Hematopoietic multipotent progenitor cell treated with erythropoietin and hydrocortisone succinate and interleukin-3 and kit ligand, for 6 days (in vitro differentiated cells): ENCODE data around the gene SH3BGRL3.
"Not testable (repeated sequence)": the region's sequence is repeated elsewhere in the genome, so short reads cannot be mapped to it uniquely, and the experiment has no call there.

Source experiments
- DNase-seq: peaks from one replicate; pipeline ENCODE4 v3.0.0-alpha.2; 2015

The SH3BGRL3 gene

DNA sequence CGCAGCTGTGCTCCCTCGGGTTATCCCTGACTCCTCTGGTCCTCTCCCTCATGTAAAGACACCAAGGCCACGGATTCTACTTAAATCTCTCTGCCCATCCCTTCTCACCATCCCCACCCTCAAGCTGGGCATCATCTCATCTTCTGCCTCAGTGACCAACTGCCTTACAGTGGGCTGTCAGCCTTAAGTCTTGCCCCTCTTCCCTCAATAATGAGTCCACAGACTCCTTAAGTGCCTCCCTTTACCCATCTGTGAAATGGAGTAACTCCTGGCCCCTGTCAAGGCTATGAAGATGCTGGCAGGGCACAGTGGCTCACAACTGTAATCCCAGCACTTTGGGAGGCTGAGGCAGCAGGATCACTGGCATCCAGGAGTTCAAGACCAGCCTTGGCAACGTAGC, 12.1 kb downstream of the SH3BGRL3 start:
- no peak for DNase-seq

DNA sequence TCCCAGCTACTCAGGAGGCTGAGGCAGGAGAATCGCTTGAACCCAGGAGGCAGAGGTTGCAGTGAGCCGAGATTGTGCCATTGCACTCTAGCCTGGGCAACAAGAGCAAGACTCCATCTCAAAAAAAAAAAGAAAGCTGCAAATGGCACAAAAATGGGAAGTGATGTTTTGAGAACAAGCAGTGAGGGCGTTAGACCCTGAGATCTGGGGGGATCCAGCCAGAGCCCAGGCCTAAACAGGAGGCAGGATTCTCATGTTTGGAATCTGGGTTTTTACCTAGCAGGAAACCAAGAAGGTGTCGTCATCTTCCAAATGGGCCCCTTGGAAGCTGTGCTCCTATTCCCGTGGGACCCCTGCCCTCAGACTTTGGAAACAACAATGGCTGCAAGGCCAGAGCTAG, 12.8 kb downstream of the SH3BGRL3 start:
- not testable (repeated sequence) for DNase-seq

DNA sequence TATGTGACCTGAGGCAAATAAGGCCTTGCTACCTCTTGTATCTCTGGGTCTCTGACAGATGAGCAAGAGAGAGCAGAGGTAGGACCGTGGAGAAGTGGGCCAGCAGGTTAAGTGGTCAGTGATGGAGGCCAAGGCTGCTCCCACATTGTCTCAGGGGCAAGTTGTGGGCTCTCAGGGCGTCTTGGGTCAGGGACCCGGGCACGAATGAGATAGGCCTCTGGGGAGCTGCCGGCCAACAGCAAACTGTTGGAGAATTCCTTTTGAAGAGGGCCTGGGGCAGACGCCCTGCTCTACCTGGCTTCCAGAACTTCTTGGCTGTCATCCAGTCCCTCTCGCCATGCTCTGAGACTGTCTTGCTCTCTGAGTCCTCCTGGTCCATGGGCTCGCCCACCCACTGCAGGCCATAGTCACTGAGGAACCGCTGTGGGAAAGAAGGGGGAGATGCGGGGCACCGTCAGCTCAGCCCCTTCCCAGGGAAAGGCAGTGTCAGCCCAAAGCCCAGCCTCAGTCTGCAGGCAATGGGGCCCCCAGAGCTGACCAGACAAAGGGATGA, 14.1 kb downstream of the SH3BGRL3 start:
- DNase-seq, result no peak

DNA sequence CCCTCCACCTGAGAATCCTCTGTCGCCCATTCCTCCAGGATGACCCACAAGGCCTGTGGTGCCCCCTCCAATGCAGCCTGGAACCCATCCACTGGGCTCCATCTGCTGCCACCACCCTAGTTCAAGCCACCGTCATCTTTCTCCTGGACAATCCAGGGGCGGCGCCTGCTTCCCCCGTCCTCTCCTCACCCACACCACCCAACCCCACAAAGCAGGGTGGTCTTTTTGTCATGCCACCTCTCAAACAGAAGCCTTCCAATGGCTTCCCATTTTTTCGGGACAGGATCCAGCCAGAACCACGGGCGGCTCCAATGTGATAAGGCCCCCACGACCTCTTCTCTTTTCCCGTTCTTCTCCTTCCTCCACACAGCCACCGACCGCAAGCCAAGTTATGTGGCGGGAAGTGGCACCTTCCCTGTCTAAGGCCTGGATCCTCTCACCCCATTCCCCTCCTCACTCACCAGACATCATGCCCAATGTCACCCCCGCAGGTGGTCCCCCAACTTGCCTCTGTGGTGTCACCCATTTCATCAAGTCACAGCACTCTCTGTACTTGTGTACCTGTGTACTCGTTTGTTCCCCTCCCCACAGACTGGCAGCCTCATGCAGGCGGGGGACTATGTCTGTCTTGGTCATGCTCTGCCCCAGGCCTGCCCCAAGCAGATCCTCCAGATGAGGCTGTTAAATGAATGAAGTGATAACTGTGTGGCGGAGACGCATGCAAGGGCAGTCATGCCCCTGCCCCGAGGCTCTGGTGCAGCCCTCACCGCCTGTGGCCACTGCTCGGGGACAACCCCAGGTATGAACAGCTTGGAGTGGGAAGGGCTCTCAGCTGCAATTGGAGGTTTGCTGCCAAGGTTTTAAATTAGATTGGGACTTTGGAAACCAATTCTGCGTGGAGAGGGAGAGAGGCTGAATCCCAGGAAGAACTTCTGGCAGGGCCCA, 15.6 kb downstream of the SH3BGRL3 start:
- no peak for DNase-seq

DNA sequence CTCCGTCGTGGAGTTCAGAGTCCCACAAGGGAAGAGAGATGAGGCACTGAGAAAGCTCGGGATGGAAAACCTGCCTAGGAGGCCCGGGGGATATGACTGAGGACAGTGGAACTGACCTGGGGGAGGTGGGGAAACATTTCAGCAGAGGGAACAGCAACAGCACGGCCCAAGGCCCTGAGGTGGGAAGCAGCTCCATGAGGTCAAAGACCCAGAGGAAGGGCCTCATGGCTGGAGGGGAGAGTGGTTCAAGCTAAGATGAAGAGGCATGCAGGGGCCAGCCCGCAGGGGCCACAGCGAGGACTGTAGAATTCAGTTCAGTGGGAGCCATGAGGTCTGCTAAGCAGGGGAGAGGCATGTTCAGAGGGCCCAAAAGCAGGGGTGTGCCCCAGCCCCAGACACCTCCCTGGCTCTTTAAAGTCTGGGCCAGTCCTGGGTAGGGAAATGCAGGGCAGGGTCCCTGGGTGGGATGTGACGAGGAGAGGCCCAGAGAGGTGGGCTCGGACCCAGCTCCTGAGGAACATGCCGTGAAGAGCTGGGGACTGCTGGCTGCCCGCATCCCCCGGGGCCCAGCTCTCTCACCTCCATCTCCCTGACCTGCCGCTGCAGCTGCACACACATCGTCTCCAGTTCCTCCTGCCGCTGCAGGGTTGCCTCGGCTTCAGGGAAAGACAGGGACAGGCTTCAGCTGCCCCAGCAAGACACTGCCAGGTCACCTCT, 16.6 kb downstream of the SH3BGRL3 start:
- no peak for DNase-seq

DNA sequence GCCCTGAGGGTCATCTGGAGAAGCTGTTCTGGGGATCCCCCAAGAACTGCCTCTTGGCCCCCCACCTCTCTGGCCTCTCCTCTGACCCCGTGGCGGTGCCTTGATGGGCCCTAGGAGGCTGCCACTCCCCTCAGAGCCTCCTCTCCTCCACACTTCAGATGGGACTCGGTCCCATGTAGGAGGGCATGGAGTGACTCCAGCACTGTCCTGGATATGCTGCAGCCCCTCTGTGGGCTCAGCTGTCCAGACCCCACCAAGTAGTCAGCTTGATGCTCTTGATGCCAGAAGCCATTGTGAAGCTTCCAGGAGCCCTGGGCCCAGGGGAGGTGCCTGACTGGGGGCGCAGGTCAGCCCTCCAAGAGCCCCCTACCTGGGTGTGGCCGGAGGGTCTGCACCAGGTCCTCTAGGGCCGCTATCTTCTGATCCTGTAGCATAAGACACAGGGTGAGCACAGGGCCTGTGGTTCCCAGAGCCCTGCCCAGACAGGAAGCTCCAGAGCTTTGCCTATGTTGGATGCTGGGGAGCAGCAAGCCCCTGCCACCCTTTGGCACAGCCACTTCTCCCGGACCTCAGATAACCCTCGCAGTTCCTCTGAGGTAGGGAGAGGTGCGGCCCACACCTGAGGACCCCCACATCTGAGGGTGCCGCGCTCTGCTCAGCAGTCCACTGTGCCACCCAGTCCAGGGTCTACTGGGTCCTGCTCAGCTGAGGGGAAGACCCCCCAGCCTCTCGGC, 17.3 kb downstream of the SH3BGRL3 start:
- DNase-seq, result no peak

DNA sequence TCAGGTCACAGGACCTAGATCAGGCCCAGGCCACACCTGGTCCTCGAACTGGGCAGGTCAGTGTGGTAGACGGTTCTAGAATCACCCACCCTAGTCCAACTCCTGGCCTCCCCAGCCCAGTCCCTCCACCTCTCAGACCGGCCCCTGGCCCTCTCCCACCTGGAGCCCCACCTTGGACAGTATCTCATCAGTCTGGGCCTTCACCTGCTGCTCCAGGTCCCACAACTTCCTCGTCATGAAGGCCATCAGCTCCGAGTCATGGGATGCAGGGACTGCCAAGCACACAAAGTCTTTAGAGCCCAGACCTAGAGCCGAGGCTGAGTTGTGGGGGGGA, 17.9 kb downstream of the SH3BGRL3 start:
- DNase-seq, result no peak

DNA sequence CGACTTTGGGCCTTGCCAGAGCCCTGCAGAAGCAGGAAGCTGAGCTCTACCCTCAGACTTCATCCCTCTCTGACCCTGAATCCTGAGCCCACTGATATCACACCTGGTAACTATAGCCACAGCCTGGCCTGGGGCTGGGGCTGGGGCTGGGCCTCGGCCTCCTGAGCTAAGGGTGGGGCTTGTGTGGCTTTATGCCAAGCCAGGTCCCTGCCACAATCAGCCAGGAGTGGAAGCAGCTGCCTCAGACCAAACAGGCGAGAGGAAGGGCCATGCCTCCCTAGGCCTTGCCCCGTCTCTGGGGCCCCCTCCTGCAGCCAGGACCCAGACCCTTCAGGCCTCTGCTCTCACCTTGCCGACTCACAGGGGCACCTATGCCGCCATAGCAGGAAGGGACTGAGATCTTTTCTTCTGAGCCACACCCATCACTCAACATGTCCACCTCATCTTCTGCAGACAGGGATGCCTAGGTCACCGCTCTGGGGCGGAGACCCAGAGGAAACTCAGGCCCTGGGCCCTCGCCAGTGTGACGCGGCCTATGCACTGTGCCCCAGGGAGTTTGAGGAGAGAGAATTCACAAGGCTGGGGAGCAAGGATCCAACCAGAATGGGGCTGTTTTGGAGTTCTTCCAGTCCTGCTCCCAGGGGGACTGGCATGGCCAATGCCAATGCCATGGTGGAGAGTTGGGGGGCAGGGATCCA, 20.8 kb downstream of the SH3BGRL3 start:
- DNase-seq, result no peak

DNA sequence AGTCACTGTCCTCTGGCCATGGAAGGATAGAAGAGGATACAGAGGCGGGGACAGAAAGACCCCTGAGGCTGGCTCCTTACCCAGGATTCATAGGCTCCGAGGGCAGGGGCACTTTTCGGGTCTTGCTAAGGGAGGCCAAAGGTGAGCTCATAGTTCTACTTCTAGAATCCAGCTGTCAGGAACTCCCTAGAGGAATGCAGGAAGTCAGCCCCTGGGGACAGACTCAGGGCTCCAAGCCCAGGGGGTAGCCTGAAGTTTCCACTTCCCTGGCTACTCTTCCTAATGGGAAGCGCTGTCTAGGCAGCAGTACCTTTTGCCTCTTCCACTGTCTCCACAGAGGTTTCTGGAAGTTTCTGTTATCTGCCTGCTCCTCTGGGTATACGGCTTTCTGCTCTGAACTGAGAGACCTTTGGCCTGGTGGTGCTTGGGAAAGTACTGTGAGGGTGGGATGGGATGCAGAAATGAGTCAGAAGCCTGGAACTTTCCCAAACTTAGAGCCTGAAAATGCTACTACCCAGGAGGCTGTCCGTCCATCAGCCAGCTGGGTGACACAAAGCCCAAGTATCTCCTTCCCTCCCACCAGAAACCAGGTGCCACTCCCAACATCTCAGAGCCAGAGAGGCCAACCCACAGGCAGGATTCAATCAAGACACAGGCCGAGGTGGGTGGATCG, 23.0 kb downstream of the SH3BGRL3 start:
- DNase-seq, result no peak

DNA sequence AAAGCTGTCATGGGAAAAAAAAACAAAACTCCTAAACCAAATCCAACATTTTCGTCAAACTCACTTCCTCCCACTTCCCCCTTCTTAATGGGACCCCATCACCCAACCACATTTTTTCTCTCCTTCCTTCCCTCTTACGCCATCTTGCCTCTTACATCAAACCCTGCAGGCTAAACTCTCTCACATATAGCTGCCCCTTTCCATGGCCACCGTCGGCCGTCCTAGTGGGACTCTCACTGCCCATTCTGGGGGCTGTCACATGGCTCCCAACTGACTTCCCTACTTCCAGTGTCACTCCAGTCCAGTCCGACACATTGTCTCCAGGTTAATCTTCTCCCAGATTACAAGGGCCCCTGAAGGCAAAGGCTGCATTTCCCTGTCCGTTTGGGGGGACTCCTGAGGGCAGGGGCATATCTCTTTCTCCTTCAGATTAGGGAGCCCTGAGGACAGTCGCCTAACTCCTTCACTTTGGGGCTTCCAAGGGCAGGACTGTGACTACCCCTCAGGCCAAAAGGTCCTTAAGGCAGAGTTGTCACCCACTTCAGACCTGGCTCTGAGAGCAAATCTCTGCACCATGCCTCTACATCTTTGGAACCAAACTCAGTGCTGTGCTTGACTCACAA, 25.9 kb downstream of the SH3BGRL3 start:
- no peak for DNase-seq

DNA sequence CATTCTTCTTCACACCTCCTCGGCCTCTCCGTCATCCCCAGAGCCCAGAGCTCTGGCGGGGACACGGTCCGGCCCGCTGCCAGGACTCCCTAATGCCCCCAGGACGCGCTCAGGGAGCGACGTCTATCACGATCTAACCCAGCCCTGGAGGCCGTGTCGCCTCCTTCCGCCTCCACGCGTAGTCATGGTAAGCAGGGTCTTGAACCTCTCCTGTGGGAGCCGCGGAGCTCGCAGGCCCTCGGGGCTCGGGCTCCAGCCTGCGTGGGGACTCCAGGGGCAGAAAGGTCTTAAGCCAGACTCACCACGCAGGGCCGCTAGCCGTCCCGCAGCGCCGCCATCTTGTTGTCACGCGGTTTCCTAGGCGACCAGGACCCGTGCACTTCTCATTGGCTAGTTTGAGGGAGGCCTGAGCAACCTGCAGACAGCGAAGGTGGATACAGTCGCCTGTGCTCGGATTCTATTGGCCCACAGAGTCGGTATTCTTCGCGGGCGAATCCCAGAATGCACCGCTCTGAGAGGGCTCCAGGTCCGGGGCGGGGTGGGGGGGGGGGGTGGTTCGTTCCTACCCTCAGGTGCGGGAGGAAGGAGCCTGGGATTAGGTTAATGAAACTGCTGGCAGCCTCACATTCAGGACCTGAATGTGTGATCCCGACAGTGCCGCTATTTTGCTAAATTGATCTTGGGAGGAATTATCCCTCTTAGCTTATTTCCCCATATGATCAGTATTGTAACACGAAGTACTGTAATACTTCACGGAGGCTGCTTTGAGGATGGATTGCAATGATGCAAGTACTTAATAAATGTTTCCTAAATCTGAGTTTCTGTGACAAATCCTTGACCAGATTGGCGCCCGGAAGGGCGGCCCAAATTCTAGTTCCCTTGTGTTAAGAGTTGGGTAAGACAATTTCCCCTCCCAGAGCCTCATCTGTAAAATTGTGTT, 26.7 kb downstream of the SH3BGRL3 start, which contains the start of gene UBXN11:
Gene UBXN11, minus strand, starts transcription at position 347 of the 940 bp plus-strand sequence. CDS start 3,753 bp downstream, outside the sequence.
- peak; percentile 99 for DNase-seq

DNA sequence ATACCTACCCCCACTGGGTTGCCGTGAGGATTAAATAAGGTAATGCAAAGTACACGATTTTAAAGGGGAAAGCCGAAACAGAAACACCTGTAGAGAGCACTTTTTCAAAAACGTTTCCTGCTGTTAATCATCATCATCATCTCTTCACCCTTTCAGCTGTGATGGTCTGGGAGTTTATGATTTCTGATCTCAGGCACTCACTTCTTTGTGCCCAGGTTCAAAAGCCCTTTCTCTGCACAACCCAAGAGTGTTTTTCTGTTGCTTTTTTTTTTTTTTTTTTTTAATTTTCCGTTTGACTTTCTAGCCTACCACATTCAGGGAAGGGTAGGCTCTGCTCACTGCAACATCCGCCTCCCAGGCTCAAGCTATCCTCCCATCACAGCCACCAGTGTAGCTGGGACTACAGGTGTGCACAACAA, 27.5 kb downstream of the SH3BGRL3 start:
- DNase-seq, result no peak

DNA sequence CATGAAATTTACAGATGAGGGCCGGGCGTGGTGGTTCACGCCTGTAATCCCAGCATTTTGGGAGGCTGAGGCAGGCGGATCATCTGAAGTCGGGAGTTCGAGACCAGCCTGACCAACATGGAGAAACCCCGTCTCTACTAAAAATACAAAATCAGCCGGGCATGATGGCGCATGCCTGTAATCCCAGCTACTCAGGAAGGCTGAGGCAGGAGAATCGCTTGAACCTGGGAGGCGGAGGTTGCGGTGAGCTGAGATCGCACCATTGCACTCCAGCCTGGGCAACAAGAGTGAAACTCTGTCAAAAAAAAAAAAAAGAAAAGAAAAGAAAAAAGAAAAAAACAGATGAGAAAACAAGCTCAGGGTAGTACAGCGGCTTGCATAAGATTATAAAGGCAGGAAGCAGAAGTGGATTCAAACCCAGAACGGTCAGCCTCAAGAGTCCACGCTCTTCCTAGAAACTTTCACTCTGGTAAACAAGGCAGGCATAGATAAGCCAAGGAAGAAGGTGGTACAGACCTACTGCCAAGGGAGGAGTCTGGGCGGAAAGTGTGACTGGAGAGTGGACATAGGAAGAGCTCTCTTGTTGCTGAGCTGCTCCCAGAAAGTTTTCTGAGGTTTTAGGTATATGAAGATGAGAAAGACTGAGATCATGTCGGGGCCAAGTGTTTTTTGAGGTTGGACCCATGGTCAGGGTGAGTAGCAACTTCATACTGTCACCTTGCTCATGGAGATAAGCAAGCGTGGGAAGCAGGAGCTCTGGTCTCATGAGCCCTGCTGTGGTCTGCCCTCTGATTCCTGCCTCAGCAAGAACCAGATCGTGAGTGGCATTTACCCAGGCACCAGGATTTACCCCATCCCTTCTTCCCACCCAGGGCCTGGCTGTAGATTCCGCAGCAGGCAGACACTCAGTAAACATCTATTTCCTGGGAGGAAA, 28.3 kb downstream of the SH3BGRL3 start:
- DNase-seq, result peak; percentile 66

DNA sequence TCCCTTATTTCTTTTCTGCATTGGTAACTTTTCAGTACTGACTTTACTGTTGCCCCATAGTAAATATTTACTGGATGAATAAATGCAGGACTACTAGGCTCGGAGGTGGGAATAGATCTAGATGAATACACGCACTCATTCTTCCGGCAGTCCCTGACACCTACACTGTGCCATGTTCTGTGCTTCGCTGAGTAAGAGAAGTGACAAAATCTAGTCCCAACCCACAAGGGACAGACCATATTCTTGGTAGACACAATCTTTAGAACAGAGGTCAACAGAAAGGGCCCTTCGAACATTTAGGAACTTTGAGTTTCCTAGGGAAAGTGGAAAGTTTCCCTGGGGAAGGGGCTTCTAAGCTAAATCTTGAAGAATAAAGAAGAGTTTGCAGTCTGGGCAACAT, 34.6 kb downstream of the SH3BGRL3 start:
- DNase-seq, result no peak

DNA sequence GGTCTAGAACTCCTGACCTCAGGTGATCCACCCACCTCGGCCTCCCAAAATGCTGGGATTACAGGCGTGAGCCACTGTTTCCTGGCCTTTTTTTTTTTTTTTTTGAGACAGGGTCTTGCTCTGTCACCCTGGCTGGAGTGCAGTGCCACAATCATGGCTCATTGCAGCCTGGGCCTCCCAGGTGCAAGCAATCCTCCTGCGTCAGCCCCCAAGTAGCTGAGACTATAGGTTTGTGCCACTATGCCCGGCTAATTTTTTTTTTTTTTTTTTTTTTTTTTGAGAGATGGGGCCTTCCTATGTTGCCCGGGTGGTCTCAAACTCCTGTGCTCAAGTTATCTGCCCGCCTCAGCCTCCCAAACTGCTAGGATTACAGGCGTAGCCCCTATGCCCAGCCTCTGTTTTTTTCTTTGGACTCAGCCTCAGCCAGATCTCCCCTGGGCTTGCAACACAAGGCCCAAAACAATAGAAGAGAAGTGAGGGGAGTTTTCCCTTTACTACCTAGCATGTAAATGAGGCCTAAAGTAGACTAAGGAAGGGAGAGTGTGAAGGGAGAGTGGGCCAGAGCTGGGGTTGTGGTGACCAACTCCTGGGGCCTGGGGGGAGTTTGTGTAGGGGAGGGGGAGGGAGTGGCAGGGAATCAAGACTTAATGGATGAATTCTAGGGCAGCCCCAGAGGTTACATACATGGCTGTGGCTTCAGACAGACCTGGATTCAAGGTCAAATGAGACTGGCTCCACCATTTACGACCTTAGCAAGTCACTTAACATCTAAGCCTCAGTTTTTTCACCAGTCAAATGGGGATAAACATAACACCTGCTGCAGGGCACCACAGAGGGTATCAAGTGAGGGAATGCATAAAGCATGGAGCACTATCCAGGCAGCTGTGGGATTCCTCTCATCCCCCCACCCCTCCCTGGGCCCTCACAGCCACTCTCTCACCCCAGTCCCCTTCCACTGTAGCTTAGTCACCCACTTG, 36.3 kb downstream of the SH3BGRL3 start:
- DNase-seq, result no peak

DNA sequence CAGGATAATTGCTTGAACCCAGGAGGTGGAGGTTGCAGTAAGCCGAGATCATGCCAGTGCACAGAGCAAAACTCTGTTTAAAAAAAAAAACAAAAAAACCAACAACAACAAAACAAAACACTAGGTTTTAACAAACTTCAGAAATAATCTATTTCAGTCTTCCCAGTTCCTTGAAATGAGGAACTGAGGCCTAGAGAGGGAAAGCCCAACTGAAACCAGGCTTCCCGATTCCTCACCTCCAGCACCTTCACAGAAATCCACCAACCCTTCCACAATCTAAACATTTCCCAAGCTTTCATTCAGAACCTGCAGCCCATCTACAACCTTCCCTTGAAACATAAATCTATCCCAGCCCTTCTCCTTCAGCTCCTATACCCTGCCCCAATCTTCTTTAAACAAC, 37.3 kb downstream of the SH3BGRL3 start:
- no peak for DNase-seq

DNA sequence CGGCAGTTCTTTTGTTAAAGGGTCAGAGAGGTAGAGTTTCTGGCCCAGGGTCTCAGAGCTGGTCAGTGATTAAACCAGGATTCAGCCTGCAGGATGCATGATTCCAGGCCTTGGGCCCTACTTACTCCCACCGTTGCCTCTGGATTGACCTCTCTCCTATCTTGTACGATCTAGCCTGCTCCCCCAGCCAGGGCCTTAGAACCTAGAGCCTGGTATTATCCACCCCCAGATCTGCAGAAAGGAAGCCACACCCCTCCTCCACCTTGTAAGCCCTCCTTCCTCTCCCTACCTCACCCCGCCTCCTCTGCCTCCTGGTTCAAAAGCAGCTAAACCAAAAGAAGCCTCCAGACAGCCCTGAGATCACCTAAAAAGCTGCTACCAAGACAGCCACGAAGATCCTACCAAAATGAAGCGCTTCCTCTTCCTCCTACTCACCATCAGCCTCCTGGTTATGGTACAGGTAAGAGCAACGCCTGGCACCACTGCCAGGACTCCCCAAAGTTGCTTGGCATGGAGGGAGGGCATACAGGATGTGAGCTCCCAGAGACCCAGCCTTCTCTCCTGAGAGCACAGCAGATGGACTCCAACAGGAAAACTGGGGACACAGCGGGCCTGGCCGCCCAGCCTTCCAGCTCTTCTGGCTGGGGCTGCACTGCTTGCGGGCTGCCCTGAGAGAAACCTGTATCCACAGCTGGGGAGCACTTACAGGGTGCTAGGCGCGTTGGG, 37.9 kb downstream of the SH3BGRL3 start, which contains the start of gene CD52:
Gene CD52, plus strand, starts transcription at position 347 of the 726 bp plus-strand sequence. Its CDS starts 60 bp downstream, at position 407.
- peak; percentile 78 for DNase-seq
